SH-SY5Y (cell line): Measurements from ENCODE around the gene NLRX1.

Experiments used
- GATA2 ChIP-seq: IDR thresholded peaks from 2 replicates; pipeline ENCODE4 v1.6.1; 2011; ENCODE audit warnings: mild to moderate bottlenecking, low read depth, low read length
- GATA3 ChIP-seq: IDR thresholded peaks from 2 replicates; pipeline ENCODE4 v1.6.1; 2011; ENCODE audit warnings: low read depth, mild to moderate bottlenecking, low read length, moderate library complexity

DNA sequence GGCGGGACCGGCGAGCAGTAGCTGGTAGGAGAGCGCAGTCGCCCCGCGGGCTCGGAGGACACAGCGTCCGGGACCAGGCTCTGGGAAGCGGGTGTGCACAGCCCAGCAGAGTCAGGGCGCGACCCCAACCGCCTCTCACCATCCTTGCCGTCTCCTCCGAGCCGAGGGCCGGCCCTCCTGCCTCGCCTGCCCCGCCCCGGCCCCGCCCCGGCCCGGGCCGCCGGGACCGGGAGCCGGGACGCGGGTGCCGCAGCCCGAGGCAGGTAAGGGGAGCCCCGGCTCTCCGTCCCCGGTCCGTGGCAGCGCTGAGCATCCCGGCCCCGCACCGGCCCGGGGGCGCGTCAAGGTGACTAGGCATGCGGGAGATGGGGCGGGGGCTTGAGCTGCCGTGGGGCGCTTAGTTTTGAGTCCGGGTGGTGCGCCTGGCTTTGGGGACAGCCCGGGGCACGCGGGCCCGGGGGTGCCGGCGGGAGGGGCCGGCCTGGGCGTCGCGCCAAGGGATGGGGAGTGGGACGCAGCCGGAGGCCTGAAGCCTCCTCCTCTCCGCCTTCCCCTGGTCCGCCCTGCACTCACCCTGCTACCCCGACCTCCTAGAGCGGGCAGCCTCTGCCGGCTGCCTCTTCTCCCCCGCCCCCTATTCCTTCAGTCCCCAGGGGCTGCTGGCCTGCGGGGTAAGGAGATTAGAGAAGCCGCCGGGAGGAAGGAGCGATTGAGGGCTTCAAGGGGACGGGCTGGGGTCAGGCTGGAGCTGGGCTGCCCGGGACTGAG lies 19.3 kb upstream of the NLRX1 start, which contains the start of gene ABCG4:
- TF ChIP-seq GATA3: no peak
- TF ChIP-seq GATA2: no peak
